Measurements from ENCODE around the gene ADAM19. TPM values are rescaled to one million over a fixed set of nuclear protein-coding genes. Genes with fewer than 3 reads are reported as not detected.

ADAM19 gene
- total and polyA plus RNA-seq, 12 donors: 5.5 to 49.6 (median 18.2) TPM

DNA sequence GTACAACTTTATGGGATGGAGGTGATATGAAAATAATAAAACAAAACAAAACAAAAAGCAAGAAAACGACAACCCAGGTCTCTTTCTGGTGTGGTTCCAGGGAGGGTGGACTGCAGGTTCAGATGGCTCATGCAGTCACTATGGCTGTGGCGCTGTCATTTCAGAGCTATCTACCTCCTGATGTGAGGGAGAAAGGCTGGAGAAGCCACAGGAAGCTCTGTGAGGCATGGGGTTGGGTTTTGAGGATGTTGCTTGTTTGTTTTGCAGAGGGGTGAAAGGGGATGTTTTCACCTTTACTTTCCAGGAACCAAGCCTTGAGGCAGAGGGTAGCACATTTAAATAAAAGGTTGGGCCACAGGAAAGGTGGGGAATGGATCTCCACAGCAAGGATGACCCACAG, 96.8 kb downstream of the ADAM19 start:
- intact Hi-C loops (cut with DNase I): loop anchor here in 8 of 10 donors (5.0 to 10.0 kb wide), 6 partner anchors 46 to 334 kb away; partner anchors contain the start of gene MED7 (in 1 of the 8)
- no peaks in the 10 kb centered on the region for H3K9me3 ChIP-seq
- H3K4me3 ChIP-seq: no peak overlapping the region
- TF ChIP-seq, protein P1, sequence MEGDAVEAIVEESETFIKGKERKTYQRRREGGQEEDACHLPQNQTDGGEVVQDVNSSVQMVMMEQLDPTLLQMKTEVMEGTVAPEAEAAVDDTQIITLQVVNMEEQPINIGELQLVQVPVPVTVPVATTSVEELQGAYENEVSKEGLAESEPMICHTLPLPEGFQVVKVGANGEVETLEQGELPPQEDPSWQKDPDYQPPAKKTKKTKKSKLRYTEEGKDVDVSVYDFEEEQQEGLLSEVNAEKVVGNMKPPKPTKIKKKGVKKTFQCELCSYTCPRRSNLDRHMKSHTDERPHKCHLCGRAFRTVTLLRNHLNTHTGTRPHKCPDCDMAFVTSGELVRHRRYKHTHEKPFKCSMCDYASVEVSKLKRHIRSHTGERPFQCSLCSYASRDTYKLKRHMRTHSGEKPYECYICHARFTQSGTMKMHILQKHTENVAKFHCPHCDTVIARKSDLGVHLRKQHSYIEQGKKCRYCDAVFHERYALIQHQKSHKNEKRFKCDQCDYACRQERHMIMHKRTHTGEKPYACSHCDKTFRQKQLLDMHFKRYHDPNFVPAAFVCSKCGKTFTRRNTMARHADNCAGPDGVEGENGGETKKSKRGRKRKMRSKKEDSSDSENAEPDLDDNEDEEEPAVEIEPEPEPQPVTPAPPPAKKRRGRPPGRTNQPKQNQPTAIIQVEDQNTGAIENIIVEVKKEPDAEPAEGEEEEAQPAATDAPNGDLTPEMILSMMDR (IDR thresholded peaks at IDR 0.05): no peak
- no peak overlapping the region for H3K27ac ChIP-seq
- DNase-seq (no peak), ATAC-seq (no peak)
- H3K27me3 ChIP-seq: no peaks in the 10 kb centered on the region
- H3K4me1 ChIP-seq: peaks cover 0 to 23% (median 11%) of the 10 kb centered on the region in 9 donors
- peaks cover 0 to 75% (median 13%) of the 10 kb centered on the region in 9 donors for H3K36me3 ChIP-seq
- WGBS, 2 donors: 94 to 95% methylated on average over 2 of the region's 2 CpGs

GRCh38 chr5:157477814-157478494, 97.6 kb downstream of the ADAM19 start:
- TF ChIP-seq, protein P1 (IDR thresholded peaks at IDR 0.05): no peak
- H3K36me3 ChIP-seq: peaks cover 0 to 67% (median 13%) of the 10 kb centered on the region in 9 donors
- ATAC-seq (no peak), DNase-seq (no peak)
- H3K27ac ChIP-seq: no peak overlapping the region
- no peaks in the 10 kb centered on the region for H3K9me3 ChIP-seq
- WGBS, 2 donors: 53 to 56% methylated on average over 5 of the region's 5 CpGs
- H3K27me3 ChIP-seq: no peaks in the 10 kb centered on the region
- H3K4me3 ChIP-seq: no peak overlapping the region
- intact Hi-C loops (cut with DNase I): loop anchor here (1.0 to 10.0 kb wide), 9 partner anchors 46 to 333 kb away; partner anchors contain the start of gene MED7 (in 1 of the 10)
- H3K4me1 ChIP-seq: peaks cover 0 to 30% (median 18%) of the 10 kb centered on the region in 9 donors

GRCh38 chr5:157476702-157477408, 98.7 kb downstream of the ADAM19 start:
- H3K9me3 ChIP-seq: no peaks in the 10 kb centered on the region
- intact Hi-C loops (cut with DNase I): loop anchor here (1.0 to 10.0 kb wide), 9 partner anchors 45 to 332 kb away; partner anchors contain the start of gene MED7 (in 1 of the 10)
- H3K36me3 ChIP-seq: peaks cover 0 to 57% (median 13%) of the 10 kb centered on the region in 9 donors
- no peak overlapping the region for H3K4me3 ChIP-seq
- TF ChIP-seq, protein P1 (IDR thresholded peaks at IDR 0.05): peak; percentile 34 to 78 (median 72)
- no peak overlapping the region for H3K27ac ChIP-seq
- WGBS, 2 donors: 62 to 68% methylated on average over 7 of the region's 7 CpGs
- DNase-seq (peak in 1 of 2 donors; percentile 33), ATAC-seq (peak in 7 of 8 donors; percentile 44 to 61 (median 56))
- peaks cover 0 to 33% (median 19%) of the 10 kb centered on the region in 9 donors for H3K4me1 ChIP-seq
- no peaks in the 10 kb centered on the region for H3K27me3 ChIP-seq

- H3K4me3 ChIP-seq: no peak overlapping the region
- H3K27me3 ChIP-seq: no peaks in the 10 kb centered on the region
- H3K9me3 ChIP-seq: no peaks in the 10 kb centered on the region
- WGBS, 2 donors: 95 to 96% methylated on average over 3 of the region's 3 CpGs
- peaks cover 0 to 43% (median 13%) of the 10 kb centered on the region in 9 donors for H3K36me3 ChIP-seq
- peaks cover 0 to 39% (median 25%) of the 10 kb centered on the region in 9 donors for H3K4me1 ChIP-seq
- ATAC-seq (no peak), DNase-seq (no peak)
- TF ChIP-seq, protein P1 (IDR thresholded peaks at IDR 0.05): no peak
- H3K27ac ChIP-seq: no peak overlapping the region
- intact Hi-C loops (cut with DNase I): loop anchor here in 8 of 10 donors (5.0 to 10.0 kb wide), 6 partner anchors 43 to 331 kb away; partner anchors contain the start of gene MED7 (in 1 of the 8)
Observed at GRCh38 chr5:157475432-157475831, 100.1 kb downstream of the ADAM19 start.
